HL-60 (cell line): ENCODE measurements around the gene ZSCAN21.
A peak's percentile ranks its signal among the peaks of the same experiment; 100 is the strongest.
"Not testable (repeated sequence)": the region's sequence is repeated elsewhere in the genome, so short reads cannot be mapped to it uniquely, and the experiment has no call there.

Experiments
- DNase-seq, 2 experiments: peaks; one replicate each; pipeline ENCODE4 v3.0.0-alpha.2; 2010 to 2020; ENCODE audit warnings: low read depth in 1 of 2, low spot score in 1 of 2
- H3K27ac ChIP-seq: fragments of 250-450 bp; sonication (Bioruptor Pico); replicated peaks from 2 replicates; pipeline ENCODE4 v1.5.1; 2020; ENCODE audit warnings: mild to moderate bottlenecking, moderate library complexity
- H3K27me3 ChIP-seq: fragments of 250-450 bp; sonication (Bioruptor Pico); 2 replicates; pipeline ENCODE4 v1.5.1; 2021; ENCODE audit warnings: mild to moderate bottlenecking, moderate library complexity; ENCODE audit not compliant: insufficient read depth, poor library complexity, severe bottlenecking
- H3K4me3 ChIP-seq: replicated peaks from 2 replicates; pipeline ENCODE4 v1.5.1; 2011; ENCODE audit warnings: mild to moderate bottlenecking, control low read depth, low read length; ENCODE audit not compliant: insufficient read depth
- CTCF ChIP-seq: IDR thresholded peaks from one replicate; pipeline ENCODE4 v1.5.1; 2011; ENCODE audit warnings: low read length, control low read depth, inconsistent platforms; ENCODE audit not compliant: insufficient read depth
- GABPA ChIP-seq: IDR thresholded peaks from 2 replicates; pipeline ENCODE4 v1.6.1; 2012; ENCODE audit warnings: low read depth
- POLR2AphosphoS5 ChIP-seq: IDR thresholded peaks from 2 replicates; pipeline ENCODE4 v1.6.1; 2012; ENCODE audit warnings: low read depth
- SPI1 ChIP-seq: IDR thresholded peaks from 2 replicates; pipeline ENCODE4 v1.6.1; 2012; ENCODE audit warnings: low read depth, mild to moderate bottlenecking, borderline replicate concordance
- TF ChIP-seq, protein P1 (sequence below): IDR thresholded peaks from 2 replicates; pipeline ENCODE4 v1.6.1; 2012; ENCODE audit warnings: low read depth; ENCODE audit not compliant: insufficient replicate concordance

The ZSCAN21 gene

GRCh38 chr7:100011516-100011915 lies 38.1 kb upstream of the ZSCAN21 start:
- no peak for TF ChIP-seq CTCF
- no peak for TF ChIP-seq POLR2AphosphoS5
- TF ChIP-seq GABPA = no peak
- TF ChIP-seq, protein P1, sequence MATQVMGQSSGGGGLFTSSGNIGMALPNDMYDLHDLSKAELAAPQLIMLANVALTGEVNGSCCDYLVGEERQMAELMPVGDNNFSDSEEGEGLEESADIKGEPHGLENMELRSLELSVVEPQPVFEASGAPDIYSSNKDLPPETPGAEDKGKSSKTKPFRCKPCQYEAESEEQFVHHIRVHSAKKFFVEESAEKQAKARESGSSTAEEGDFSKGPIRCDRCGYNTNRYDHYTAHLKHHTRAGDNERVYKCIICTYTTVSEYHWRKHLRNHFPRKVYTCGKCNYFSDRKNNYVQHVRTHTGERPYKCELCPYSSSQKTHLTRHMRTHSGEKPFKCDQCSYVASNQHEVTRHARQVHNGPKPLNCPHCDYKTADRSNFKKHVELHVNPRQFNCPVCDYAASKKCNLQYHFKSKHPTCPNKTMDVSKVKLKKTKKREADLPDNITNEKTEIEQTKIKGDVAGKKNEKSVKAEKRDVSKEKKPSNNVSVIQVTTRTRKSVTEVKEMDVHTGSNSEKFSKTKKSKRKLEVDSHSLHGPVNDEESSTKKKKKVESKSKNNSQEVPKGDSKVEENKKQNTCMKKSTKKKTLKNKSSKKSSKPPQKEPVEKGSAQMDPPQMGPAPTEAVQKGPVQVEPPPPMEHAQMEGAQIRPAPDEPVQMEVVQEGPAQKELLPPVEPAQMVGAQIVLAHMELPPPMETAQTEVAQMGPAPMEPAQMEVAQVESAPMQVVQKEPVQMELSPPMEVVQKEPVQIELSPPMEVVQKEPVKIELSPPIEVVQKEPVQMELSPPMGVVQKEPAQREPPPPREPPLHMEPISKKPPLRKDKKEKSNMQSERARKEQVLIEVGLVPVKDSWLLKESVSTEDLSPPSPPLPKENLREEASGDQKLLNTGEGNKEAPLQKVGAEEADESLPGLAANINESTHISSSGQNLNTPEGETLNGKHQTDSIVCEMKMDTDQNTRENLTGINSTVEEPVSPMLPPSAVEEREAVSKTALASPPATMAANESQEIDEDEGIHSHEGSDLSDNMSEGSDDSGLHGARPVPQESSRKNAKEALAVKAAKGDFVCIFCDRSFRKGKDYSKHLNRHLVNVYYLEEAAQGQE = no peak
- TF ChIP-seq SPI1 = no peak
- Histone ChIP-seq H3K4me3 (no peak overlapping the region), H3K27me3 (no peaks in the 10 kb centered on the region), H3K27ac (no peak overlapping the region)
- no peak for DNase-seq

DNA sequence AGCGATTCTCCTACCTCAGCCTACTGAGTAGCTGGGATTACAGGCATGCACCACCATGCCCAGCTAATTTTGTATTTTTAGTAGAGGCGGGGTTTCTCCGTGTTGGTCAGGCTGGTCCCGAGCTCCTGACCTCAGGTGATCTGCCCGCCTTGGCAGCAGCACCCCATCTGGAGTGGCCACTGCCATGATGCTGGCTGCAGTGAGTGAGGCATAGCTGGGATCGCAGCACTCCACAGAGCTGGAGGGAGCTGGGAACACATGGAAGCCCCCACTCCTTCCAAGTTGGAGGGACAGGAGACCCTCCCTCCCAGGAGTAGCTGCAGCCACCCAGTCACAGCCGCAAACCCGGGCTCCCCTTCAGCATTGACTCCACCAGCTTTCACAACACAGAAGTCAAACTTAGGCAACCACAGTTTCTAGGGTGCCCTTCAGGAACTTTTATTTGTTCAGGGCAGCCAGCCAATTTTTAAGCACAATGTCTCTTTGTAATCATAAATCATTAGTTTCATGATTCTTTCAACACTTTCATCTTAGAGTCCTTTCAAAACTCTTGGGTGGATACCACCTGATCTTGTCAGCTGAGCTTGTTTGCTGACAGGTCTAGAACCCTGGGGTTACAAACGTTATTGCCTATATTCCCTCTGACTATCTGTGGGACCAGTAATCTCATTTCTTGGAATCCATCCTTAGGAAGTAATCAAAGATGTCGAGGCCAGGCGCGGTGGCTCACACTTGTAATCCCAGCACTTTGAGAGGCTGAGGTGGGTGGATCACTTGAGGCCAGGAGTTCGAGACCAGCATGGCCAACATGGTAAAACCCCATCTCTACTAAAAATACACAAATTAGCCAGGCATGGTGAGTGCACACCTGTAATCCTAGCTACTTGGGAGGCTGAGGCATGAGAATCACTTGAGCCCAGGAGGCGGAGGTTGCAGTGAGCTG lies 36.9 kb upstream of the ZSCAN21 start:
- H3K27me3 ChIP-seq, H3K4me3 ChIP-seq: not testable (repeated sequence)
- peak overlapping the region; percentile 15 for H3K27ac ChIP-seq
- DNase-seq = peak in 1 of 2 experiments; percentile 44

DNA sequence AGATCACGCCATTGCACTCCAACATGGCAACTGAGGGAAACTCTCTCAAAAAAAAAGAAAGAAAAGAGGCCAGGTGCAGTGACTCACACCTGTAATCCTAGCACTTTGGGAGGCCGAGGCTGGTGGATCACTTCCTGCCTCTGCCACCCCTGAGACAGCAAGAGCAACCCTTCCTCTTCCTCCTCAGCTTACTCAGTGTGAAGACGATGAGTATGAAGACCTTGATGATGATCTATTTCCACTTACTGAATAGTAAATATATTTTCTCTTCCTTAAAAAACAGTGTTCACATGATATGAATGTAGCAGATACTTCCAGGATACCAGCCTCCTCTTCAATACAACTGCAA lies 36.3 kb upstream of the ZSCAN21 start:
- H3K27ac ChIP-seq = peak overlapping the region; percentile 15; the same call in 1 of the 2 replicates
- no peak for DNase-seq
- no peak for TF ChIP-seq POLR2AphosphoS5
- TF ChIP-seq GABPA = no peak
- TF ChIP-seq SPI1 = no peak
- TF ChIP-seq, protein P1 = no peak
- no peak for TF ChIP-seq CTCF
- H3K27me3 ChIP-seq = no peaks in the 10 kb centered on the region
- no peak overlapping the region for H3K4me3 ChIP-seq

DNA sequence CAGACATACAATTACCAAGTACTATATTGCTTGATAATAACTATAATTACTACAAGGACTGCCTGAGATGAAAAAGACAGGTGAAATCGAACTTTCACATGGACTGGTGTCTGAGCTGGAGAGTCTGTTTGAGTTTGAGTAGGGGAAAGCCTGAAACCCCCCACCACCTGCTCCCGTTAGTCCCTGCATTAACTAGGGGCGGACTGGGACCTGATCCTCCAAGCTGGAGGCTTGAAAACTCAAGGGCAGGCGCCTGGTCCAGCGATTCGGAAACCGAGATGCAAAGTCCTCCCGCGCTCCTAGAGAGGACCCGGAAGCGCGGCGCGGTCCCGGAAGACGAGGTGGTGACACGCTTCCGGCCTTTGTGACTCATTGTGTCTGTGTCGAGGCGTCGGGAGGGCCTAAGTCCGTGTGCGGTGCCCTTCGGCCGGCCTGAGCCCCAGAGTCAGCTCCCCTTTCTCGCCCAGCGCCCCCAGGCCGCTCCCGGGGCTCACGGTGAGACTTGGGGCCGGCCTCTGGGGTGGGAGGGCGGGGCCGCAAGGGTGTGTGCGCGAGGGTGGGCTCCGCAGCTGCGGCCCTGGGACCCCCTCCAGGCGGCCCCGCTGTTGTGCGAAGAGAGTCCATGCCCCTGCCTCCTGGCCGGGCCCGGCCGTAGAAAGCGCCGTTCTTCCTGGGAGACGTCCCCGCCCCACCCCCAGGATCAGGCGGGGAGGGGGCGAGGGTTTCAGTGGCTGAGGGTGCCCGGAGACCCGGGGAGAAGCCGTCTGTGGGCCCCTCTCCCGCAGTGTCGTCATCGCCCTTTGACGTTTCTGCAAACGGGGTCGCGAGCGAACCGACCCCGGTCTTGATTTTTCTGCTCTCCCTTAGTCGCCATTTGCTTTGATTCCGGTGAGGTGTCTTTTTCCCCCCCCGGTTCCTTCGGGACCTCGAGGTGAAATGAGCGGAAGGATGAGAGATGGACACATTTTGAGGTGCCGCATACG lies 34.1 kb upstream of the ZSCAN21 start, which contains the start of gene ZKSCAN1:
TSS of gene ZKSCAN1 (plus strand) at position 365 of the 983 bp plus-strand sequence. CDS start 7,911 bp downstream, outside the sequence.
- TF ChIP-seq POLR2AphosphoS5 = peak; percentile 93
- TF ChIP-seq CTCF = no peak
- TF ChIP-seq GABPA = peak; percentile 96
- TF ChIP-seq, protein P1 = peak; percentile 71
- TF ChIP-seq SPI1 = no peak

More for the DNA sequence above, 34.1 kb upstream of the ZSCAN21 start, which contains the start of gene ZKSCAN1:
- no peaks in the 10 kb centered on the region for H3K27me3 ChIP-seq
- DNase-seq = peak; percentile 87 to 93
- H3K27ac ChIP-seq = peak within 1 kb of the TSS; percentile 83
- peak within 1 kb of the TSS; percentile 97 for H3K4me3 ChIP-seq
